ENCODE data around the gene GDF10.

- TF ChIP-seq, protein P1, sequence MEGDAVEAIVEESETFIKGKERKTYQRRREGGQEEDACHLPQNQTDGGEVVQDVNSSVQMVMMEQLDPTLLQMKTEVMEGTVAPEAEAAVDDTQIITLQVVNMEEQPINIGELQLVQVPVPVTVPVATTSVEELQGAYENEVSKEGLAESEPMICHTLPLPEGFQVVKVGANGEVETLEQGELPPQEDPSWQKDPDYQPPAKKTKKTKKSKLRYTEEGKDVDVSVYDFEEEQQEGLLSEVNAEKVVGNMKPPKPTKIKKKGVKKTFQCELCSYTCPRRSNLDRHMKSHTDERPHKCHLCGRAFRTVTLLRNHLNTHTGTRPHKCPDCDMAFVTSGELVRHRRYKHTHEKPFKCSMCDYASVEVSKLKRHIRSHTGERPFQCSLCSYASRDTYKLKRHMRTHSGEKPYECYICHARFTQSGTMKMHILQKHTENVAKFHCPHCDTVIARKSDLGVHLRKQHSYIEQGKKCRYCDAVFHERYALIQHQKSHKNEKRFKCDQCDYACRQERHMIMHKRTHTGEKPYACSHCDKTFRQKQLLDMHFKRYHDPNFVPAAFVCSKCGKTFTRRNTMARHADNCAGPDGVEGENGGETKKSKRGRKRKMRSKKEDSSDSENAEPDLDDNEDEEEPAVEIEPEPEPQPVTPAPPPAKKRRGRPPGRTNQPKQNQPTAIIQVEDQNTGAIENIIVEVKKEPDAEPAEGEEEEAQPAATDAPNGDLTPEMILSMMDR (IDR thresholded peaks at IDR 0.05): no peak
- no peak for TF ChIP-seq POLR2A (IDR thresholded peaks at IDR 0.05)
Observed at GRCh38 chr10:47285381-47286115, 14.4 kb upstream of the GDF10 start.
